HepG2 (cell line): ENCODE measurements around the gene PRH2. TPM values are rescaled to one million over a fixed set of nuclear protein-coding genes. Genes with fewer than 3 reads are reported as not detected.
A peak's percentile ranks its signal among the peaks of the same experiment; 100 is the strongest.

Experiments
- ARNT ChIP-seq: fragments of 450-650 bp; IDR thresholded peaks from 2 replicates; pipeline ENCODE4 v1.6.1; 2017
- EHMT2 ChIP-seq: fragments of 200-600 bp; sonication (generic); IDR thresholded peaks from 2 replicates; pipeline ENCODE4 v1.7.0; 2017; ENCODE audit warnings: antibody characterized with exemption, low read depth, low read length, borderline replicate concordance
- ELF1 ChIP-seq: sonication (generic); formaldehyde crosslinking; IDR thresholded peaks from 2 replicates; pipeline ENCODE4 v1.4.0; 2020; ENCODE audit warnings: missing genetic modification reagents
- EZH2 ChIP-seq: conservative IDR thresholded peaks from 2 replicates; pipeline ENCODE4 v1.6.1; 2012; ENCODE audit warnings: mild to moderate bottlenecking, low read depth, low read length, moderate library complexity
- HNRNPH1 ChIP-seq: fragments of 200-400 bp; formaldehyde crosslinking; optimal IDR thresholded peaks from 2 replicates; pipeline ENCODE3; 2017; ENCODE audit warnings: mild to moderate bottlenecking, low read depth, low read length
- MAFG ChIP-seq: sonication (generic); formaldehyde crosslinking; IDR thresholded peaks from 2 replicates; pipeline ENCODE4 v1.5.1; 2020; ENCODE audit warnings: mild to moderate bottlenecking, missing genetic modification reagents
- MIER3 ChIP-seq: IDR thresholded peaks from 2 replicates; pipeline ENCODE4 v1.6.1; 2016; ENCODE audit warnings: missing compliant biosample characterization, borderline replicate concordance
- POGZ ChIP-seq: sonication (generic); formaldehyde crosslinking; IDR thresholded peaks from 2 replicates; pipeline ENCODE4 v1.4.0; 2020; ENCODE audit warnings: mild to moderate bottlenecking, missing genetic modification reagents
- XRCC5 ChIP-seq: fragments of 200-400 bp; formaldehyde crosslinking; optimal IDR thresholded peaks from 2 replicates; pipeline ENCODE3; 2017; ENCODE audit warnings: mild to moderate bottlenecking, low read length
- ZNF232 ChIP-seq: sonication (generic); formaldehyde crosslinking; IDR thresholded peaks from 2 replicates; pipeline ENCODE4 v1.4.0; 2020; ENCODE audit warnings: missing genetic modification reagents, borderline replicate concordance
- ZNF235 ChIP-seq: sonication (generic); formaldehyde crosslinking; IDR thresholded peaks from 2 replicates; pipeline ENCODE4 v1.8.1; 2023; ENCODE audit warnings: mild to moderate bottlenecking, missing genetic modification reagents, borderline replicate concordance
- ZNF563 ChIP-seq: sonication (generic); formaldehyde crosslinking; IDR thresholded peaks from 2 replicates; pipeline ENCODE4 v1.8.0; 2022; ENCODE audit warnings: mild to moderate bottlenecking, moderate library complexity, missing genetic modification reagents
- ZNF766 ChIP-seq: sonication (generic); formaldehyde crosslinking; IDR thresholded peaks from 2 replicates; pipeline ENCODE4 v1.5.0; 2020; ENCODE audit warnings: missing genetic modification reagents, borderline replicate concordance
- ZSCAN31 ChIP-seq: sonication (generic); formaldehyde crosslinking; IDR thresholded peaks from 2 replicates; pipeline ENCODE4 v1.5.0; 2020; ENCODE audit warnings: low read depth, mild to moderate bottlenecking, missing genetic modification reagents
- polyA plus RNA-seq, 8 experiments: library from polyadenylated mRNA; depleted of rRNA in 3 of 8; stranded (reverse) in 7 of 8; unstranded in 1 of 8; fragments of >200 nt; fragmentation: Illumina TruSeq in 4 of 8; extraction: Trizol in 4 of 8; gene quantifications; 2 replicates each; pipeline versions ENCODE4 v1.2.1 to v1.2.3, GENCODE V29; 2011 to 2016; ENCODE audit warnings: low read depth in 4 of 8, missing spikeins in 1 of 8, mixed read lengths in 1 of 8; ENCODE audit not compliant: insufficient read depth in 1 of 8
- total RNA-seq, 5 experiments: library from RNA; depleted of rRNA; stranded (reverse); fragments of >200 nt; fragmentation: Illumina TruSeq; extraction: Trizol; gene quantifications; 2 replicates each; pipeline ENCODE4 v1.2.3, GENCODE V29; 2016; ENCODE audit warnings: low read depth in 1 of 5
- TF ChIP-seq, protein P1 (sequence below): sonication (generic); formaldehyde crosslinking; IDR thresholded peaks from 2 replicates; pipeline ENCODE4 v1.9.0; 2021; ENCODE audit warnings: mild to moderate bottlenecking, missing genetic modification reagents
- TF ChIP-seq, protein P2 (sequence below): sonication (generic); formaldehyde crosslinking; IDR thresholded peaks from 2 replicates; pipeline ENCODE4 v1.4.0; 2020; ENCODE audit warnings: missing genetic modification reagents
- TF ChIP-seq, protein P3 (sequence below): IDR thresholded peaks from 2 replicates; pipeline ENCODE4 v1.6.1; 2016; ENCODE audit warnings: missing compliant biosample characterization, missing genetic modification reagents, borderline replicate concordance
- TF ChIP-seq, protein P4 (sequence below): sonication (generic); formaldehyde crosslinking; conservative IDR thresholded peaks from 2 replicates; pipeline ENCODE4 v1.5.0; 2020; ENCODE audit warnings: missing genetic modification reagents

PRH2 gene
- total and polyA plus RNA-seq, 2 of the 13 experiments (the other 11 are each of a cell fraction or from before 2014, with no cell fraction given) = 0.24 to 0.48 TPM

DNA sequence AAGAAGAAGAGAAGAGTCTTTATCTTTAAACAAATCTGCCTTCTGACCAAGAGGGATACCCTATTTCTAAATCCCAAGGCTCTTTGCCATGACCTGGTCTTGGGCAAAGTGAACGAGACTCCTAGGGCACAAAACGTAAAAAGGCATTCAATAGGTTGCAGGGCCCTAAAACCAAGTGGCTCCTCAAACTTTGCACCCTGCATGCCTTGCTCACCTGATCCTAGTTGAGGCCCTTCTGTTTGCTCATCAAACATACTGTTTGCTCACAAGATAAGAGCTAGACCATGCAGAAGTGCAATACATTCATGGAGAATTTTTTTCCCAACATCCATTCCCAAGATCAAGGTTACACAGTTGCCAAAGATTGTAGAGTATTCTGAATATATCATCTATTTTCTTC is 37.1 kb upstream of the PRH2 start (continued):
- TF ChIP-seq, protein P1, sequence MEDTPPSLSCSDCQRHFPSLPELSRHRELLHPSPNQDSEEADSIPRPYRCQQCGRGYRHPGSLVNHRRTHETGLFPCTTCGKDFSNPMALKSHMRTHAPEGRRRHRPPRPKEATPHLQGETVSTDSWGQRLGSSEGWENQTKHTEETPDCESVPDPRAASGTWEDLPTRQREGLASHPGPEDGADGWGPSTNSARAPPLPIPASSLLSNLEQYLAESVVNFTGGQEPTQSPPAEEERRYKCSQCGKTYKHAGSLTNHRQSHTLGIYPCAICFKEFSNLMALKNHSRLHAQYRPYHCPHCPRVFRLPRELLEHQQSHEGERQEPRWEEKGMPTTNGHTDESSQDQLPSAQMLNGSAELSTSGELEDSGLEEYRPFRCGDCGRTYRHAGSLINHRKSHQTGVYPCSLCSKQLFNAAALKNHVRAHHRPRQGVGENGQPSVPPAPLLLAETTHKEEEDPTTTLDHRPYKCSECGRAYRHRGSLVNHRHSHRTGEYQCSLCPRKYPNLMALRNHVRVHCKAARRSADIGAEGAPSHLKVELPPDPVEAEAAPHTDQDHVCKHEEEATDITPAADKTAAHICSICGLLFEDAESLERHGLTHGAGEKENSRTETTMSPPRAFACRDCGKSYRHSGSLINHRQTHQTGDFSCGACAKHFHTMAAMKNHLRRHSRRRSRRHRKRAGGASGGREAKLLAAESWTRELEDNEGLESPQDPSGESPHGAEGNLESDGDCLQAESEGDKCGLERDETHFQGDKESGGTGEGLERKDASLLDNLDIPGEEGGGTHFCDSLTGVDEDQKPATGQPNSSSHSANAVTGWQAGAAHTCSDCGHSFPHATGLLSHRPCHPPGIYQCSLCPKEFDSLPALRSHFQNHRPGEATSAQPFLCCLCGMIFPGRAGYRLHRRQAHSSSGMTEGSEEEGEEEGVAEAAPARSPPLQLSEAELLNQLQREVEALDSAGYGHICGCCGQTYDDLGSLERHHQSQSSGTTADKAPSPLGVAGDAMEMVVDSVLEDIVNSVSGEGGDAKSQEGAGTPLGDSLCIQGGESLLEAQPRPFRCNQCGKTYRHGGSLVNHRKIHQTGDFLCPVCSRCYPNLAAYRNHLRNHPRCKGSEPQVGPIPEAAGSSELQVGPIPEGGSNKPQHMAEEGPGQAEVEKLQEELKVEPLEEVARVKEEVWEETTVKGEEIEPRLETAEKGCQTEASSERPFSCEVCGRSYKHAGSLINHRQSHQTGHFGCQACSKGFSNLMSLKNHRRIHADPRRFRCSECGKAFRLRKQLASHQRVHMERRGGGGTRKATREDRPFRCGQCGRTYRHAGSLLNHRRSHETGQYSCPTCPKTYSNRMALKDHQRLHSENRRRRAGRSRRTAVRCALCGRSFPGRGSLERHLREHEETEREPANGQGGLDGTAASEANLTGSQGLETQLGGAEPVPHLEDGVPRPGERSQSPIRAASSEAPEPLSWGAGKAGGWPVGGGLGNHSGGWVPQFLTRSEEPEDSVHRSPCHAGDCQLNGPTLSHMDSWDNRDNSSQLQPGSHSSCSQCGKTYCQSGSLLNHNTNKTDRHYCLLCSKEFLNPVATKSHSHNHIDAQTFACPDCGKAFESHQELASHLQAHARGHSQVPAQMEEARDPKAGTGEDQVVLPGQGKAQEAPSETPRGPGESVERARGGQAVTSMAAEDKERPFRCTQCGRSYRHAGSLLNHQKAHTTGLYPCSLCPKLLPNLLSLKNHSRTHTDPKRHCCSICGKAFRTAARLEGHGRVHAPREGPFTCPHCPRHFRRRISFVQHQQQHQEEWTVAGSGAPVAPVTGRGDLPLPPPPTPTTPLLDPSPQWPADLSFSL = peak; percentile 25; the same call in 1 of the 2 replicates
- TF ChIP-seq, protein P2, sequence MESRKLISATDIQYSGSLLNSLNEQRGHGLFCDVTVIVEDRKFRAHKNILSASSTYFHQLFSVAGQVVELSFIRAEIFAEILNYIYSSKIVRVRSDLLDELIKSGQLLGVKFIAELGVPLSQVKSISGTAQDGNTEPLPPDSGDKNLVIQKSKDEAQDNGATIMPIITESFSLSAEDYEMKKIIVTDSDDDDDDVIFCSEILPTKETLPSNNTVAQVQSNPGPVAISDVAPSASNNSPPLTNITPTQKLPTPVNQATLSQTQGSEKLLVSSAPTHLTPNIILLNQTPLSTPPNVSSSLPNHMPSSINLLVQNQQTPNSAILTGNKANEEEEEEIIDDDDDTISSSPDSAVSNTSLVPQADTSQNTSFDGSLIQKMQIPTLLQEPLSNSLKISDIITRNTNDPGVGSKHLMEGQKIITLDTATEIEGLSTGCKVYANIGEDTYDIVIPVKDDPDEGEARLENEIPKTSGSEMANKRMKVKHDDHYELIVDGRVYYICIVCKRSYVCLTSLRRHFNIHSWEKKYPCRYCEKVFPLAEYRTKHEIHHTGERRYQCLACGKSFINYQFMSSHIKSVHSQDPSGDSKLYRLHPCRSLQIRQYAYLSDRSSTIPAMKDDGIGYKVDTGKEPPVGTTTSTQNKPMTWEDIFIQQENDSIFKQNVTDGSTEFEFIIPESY = peak; percentile 79
- TF ChIP-seq ZSCAN31 (peak; percentile 88), XRCC5 (peak; percentile 82), EHMT2 (peak; percentile 96), ZNF235 (CRISPR knock-in tag) (no peak), ARNT (no peak), ZNF563 (CRISPR knock-in tag) (no peak; the same call in 1 of the 2 replicates), MAFG (CRISPR knock-in tag) (no peak), POGZ (CRISPR knock-in tag) (peak; percentile 99), MIER3 (CRISPR knock-in tag) (peak; percentile 99), EZH2 (no peak), ELF1 (CRISPR knock-in tag) (0 out of 2 replicates have a peak, but pooled peaks have one; percentile 44), HNRNPH1 (no peak), ZNF766 (CRISPR knock-in tag) (no peak), ZNF232 (CRISPR knock-in tag) (no peak)
- TF ChIP-seq, protein P3, sequence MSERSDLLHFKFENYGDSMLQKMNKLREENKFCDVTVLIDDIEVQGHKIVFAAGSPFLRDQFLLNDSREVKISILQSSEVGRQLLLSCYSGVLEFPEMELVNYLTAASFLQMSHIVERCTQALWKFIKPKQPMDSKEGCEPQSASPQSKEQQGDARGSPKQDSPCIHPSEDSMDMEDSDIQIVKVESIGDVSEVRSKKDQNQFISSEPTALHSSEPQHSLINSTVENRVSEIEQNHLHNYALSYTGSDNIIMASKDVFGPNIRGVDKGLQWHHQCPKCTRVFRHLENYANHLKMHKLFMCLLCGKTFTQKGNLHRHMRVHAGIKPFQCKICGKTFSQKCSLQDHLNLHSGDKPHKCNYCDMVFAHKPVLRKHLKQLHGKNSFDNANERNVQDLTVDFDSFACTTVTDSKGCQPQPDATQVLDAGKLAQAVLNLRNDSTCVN = peak; percentile 65; the same call in 1 of the 2 replicates
- TF ChIP-seq, protein P4, sequence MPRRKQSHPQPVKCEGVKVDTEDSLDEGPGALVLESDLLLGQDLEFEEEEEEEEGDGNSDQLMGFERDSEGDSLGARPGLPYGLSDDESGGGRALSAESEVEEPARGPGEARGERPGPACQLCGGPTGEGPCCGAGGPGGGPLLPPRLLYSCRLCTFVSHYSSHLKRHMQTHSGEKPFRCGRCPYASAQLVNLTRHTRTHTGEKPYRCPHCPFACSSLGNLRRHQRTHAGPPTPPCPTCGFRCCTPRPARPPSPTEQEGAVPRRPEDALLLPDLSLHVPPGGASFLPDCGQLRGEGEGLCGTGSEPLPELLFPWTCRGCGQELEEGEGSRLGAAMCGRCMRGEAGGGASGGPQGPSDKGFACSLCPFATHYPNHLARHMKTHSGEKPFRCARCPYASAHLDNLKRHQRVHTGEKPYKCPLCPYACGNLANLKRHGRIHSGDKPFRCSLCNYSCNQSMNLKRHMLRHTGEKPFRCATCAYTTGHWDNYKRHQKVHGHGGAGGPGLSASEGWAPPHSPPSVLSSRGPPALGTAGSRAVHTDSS = no peak
